HEK293T (cell line): ENCODE results near the gene INTS2.

Source experiments
- ARNT ChIP-seq: fragments of 450-650 bp; IDR thresholded peaks from 2 replicates; pipeline ENCODE4 v1.6.1; 2017; ENCODE audit warnings: mild to moderate bottlenecking
- BHLHE40 ChIP-seq: fragments of 450-650 bp; IDR thresholded peaks from 2 replicates; pipeline ENCODE4 v1.6.1; 2016; ENCODE audit warnings: mild to moderate bottlenecking, moderate library complexity, borderline replicate concordance
- CTBP1 ChIP-seq: fragments of 450-650 bp; IDR thresholded peaks from 2 replicates; pipeline ENCODE4 v1.6.1; 2016; ENCODE audit warnings: borderline replicate concordance
- ELF4 ChIP-seq: fragments of 450-650 bp; IDR thresholded peaks from 2 replicates; pipeline ENCODE4 v1.6.1; 2017; ENCODE audit warnings: antibody characterized with exemption
- FOXK2 ChIP-seq: fragments of 450-650 bp; IDR thresholded peaks from 2 replicates; pipeline ENCODE4 v1.6.1; 2016; ENCODE audit warnings: mild to moderate bottlenecking
- FOXM1 ChIP-seq: fragments of 450-650 bp; IDR thresholded peaks from 2 replicates; pipeline ENCODE4 v1.6.1; 2017; ENCODE audit warnings: mild to moderate bottlenecking, borderline replicate concordance
- HDGF ChIP-seq: fragments of 450-650 bp; IDR thresholded peaks from 2 replicates; pipeline ENCODE4 v1.6.1; 2017; ENCODE audit warnings: antibody characterized with exemption, borderline replicate concordance
- L3MBTL2 ChIP-seq: fragments of 450-650 bp; conservative IDR thresholded peaks from 2 replicates; pipeline ENCODE4 v1.6.1; 2016; ENCODE audit warnings: mild to moderate bottlenecking
- LEF1 ChIP-seq: fragments of 450-650 bp; IDR thresholded peaks from 2 replicates; pipeline ENCODE4 v1.6.1; 2017; ENCODE audit warnings: mild to moderate bottlenecking, borderline replicate concordance
- SP1 ChIP-seq: fragments of 450-650 bp; IDR thresholded peaks from 2 replicates; pipeline ENCODE4 v1.6.1; 2017
- SUZ12 ChIP-seq: fragments of 450-650 bp; IDR thresholded peaks from 2 replicates; pipeline ENCODE4 v1.6.1; 2016; ENCODE audit warnings: mild to moderate bottlenecking
- TF ChIP-seq, protein P1 (sequence below): fragments of 450-650 bp; IDR thresholded peaks from 2 replicates; pipeline ENCODE4 v1.6.1; 2016

GRCh38 chr17:61928101-61928436, 287 bp upstream of the INTS2 start:
- TF ChIP-seq SUZ12 (no peak), FOXK2 (no peak), FOXM1 (no peak), SP1 (no peak), HDGF (no peak), CTBP1 (no peak), BHLHE40 (no peak), ARNT (no peak), LEF1 (no peak), L3MBTL2 (no peak), ELF4 (0 out of 2 replicates have a peak, but pooled peaks have one; percentile 1)
- TF ChIP-seq, protein P1, sequence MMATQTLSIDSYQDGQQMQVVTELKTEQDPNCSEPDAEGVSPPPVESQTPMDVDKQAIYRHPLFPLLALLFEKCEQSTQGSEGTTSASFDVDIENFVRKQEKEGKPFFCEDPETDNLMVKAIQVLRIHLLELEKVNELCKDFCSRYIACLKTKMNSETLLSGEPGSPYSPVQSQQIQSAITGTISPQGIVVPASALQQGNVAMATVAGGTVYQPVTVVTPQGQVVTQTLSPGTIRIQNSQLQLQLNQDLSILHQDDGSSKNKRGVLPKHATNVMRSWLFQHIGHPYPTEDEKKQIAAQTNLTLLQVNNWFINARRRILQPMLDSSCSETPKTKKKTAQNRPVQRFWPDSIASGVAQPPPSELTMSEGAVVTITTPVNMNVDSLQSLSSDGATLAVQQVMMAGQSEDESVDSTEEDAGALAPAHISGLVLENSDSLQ, result no peak
